ENCODE data around the gene DAB2. TPM values are rescaled to one million over a fixed set of nuclear protein-coding genes. Genes with fewer than 3 reads are reported as not detected.

DAB2 gene
- total RNA-seq, 1 experiment from 2014 or later: 2.3 TPM

DNA sequence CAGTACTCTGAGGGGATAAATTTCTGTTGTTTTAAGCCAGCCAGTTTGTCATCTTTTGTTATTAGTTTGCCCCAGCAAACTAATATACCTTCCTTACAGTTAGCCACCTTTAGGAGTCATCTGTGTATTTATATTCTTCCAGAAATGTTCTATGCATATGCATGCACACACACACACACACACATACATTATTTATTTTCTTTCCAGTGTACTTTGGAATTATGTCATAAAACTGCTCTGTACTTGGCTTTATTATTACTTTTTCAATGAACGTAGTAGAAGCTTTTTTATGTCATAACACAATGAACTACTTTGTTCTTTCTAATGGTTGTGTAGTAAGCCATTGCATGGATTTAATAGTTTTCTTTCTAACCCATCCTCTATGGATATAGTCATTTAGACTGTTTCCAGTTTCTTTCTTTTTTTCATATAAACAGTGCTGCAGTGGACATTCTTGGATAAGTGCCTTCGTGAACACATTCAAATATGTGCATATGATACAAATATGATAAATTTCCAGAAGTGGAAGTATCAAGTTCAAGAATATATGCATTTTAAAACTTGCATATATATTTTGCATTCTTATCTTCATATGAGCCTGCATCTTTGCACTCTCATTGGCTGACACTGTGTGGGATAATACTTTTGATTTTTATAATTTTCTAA, 26.6 kb upstream of the DAB2 start:
- Mint-ChIP-seq H3K4me3 (no peak overlapping the region), H3K4me1 (peaks cover 4 to 5% of the 10 kb centered on the region in 2 experiments), H3K36me3 (ENCODE audit: insufficient read depth in 1 of 3, low read depth in 3 of 3) (no peaks in the 10 kb centered on the region), H3K27ac (no peak overlapping the region), H3K27me3 (ENCODE audit: low read depth) (no peaks in the 10 kb centered on the region), H3K9me3 (no peaks in the 10 kb centered on the region)
- Histone ChIP-seq H2BK120ac (ENCODE audit: low read depth, low read length, poor library complexity, severe bottlenecking) (no peak overlapping the region), H3K79me1 (ENCODE audit: insufficient read depth, low read depth, low read length, poor library complexity, severe bottlenecking) (no peaks in the 10 kb centered on the region), H3K27me3 (ENCODE audit: insufficient read depth, low read length) (no peaks in the 10 kb centered on the region), H3K23ac (ENCODE audit: insufficient read length, low read depth, low read length) (no peak overlapping the region), H2BK20ac (ENCODE audit: low read depth, low read length, poor library complexity, severe bottlenecking) (no peak overlapping the region), H3K23me2 (ENCODE audit: insufficient read length, low read depth, low read length, poor library complexity, severe bottlenecking) (no peaks in the 10 kb centered on the region), H2BK12ac (ENCODE audit: insufficient read length, low read depth, low read length) (no peak overlapping the region), H4K20me1 (ENCODE audit: control insufficient read depth, insufficient read depth, insufficient read length) (no peaks in the 10 kb centered on the region), H3K4me1 (ENCODE audit: insufficient read depth, low read length) (no peaks in the 10 kb centered on the region), H3K9me3 (ENCODE audit: control insufficient read depth, low read depth, low read length) (no peaks in the 10 kb centered on the region), H2AK5ac (ENCODE audit: insufficient read length, low read length) (no peak overlapping the region), H3T11ph (ENCODE audit: low read length) (no peak overlapping the region), H3K18ac (ENCODE audit: insufficient read length, low read depth, low read length) (no peak overlapping the region), H3K79me2 (ENCODE audit: insufficient read depth, low read length) (no peaks in the 10 kb centered on the region), H4K91ac (ENCODE audit: insufficient read length, low read depth, low read length) (no peak overlapping the region), H3K4ac (ENCODE audit: low read depth, low read length) (no peak overlapping the region), H4K5ac (ENCODE audit: insufficient read length, low read depth, low read length) (no peak overlapping the region), H2AFZ (ENCODE audit: low read length) (no peak overlapping the region), H2BK5ac (ENCODE audit: insufficient read length, low read length) (no peak overlapping the region), H2BK15ac (ENCODE audit: low read depth, low read length) (no peak overlapping the region), H3K4me2 (ENCODE audit: insufficient read depth, insufficient read length, low read length) (no peak overlapping the region), H3K27ac (ENCODE audit: insufficient read length, low read depth, low read length) (no peak overlapping the region), H3K14ac (ENCODE audit: insufficient read depth, low read length) (no peak overlapping the region), H3K56ac (ENCODE audit: insufficient read length, low read depth, low read length) (no peak overlapping the region), H3K9ac (ENCODE audit: extremely low read depth, insufficient read length, low read length) (no peak overlapping the region), H4K8ac (replicated peaks; ENCODE audit: insufficient read length, low read depth, low read length) (no peak overlapping the region)
- DNase-seq: no peak
- no CpG with 5 or more reads among the region's 2 CpGs for WGBS (ENCODE audit: extremely low coverage, insufficient read length, low lambda C conversion rate)
- TF ChIP-seq, protein P1, sequence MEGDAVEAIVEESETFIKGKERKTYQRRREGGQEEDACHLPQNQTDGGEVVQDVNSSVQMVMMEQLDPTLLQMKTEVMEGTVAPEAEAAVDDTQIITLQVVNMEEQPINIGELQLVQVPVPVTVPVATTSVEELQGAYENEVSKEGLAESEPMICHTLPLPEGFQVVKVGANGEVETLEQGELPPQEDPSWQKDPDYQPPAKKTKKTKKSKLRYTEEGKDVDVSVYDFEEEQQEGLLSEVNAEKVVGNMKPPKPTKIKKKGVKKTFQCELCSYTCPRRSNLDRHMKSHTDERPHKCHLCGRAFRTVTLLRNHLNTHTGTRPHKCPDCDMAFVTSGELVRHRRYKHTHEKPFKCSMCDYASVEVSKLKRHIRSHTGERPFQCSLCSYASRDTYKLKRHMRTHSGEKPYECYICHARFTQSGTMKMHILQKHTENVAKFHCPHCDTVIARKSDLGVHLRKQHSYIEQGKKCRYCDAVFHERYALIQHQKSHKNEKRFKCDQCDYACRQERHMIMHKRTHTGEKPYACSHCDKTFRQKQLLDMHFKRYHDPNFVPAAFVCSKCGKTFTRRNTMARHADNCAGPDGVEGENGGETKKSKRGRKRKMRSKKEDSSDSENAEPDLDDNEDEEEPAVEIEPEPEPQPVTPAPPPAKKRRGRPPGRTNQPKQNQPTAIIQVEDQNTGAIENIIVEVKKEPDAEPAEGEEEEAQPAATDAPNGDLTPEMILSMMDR (conservative IDR thresholded peaks at IDR 0.05): no peak

All from H9 (cell line).